PC-3 (cell line): ENCODE data around the gene PRRX2.

Experiments
- CTCF ChIP-seq: fragments of 300-600 bp; sonication (generic); conservative IDR thresholded peaks from 2 replicates; pipeline ENCODE4 v1.5.1; 2017; ENCODE audit warnings: antibody characterized with exemption, low read depth, mild to moderate bottlenecking, low read length
- EZH2 ChIP-seq: fragments of 300-600 bp; sonication (generic); IDR thresholded peaks from one replicate; pipeline ENCODE4 v1.6.1; 2017; ENCODE audit warnings: antibody characterized with exemption, mild to moderate bottlenecking, low read length; ENCODE audit not compliant: unreplicated experiment
- EZH2phosphoT487 ChIP-seq: fragments of 300-600 bp; sonication (generic); IDR thresholded peaks from 2 replicates; pipeline ENCODE4 v1.6.1; 2018; ENCODE audit warnings: mild to moderate bottlenecking, antibody characterized with exemption, low read length, borderline replicate concordance

- TF ChIP-seq CTCF = no peak
- TF ChIP-seq EZH2phosphoT487 = no peak
- no peak for TF ChIP-seq EZH2
Observed at GRCh38 chr9:129627556-129628440, 37.6 kb upstream of the PRRX2 start.
